ENCODE data around the gene ACAP2. TPM values are rescaled to one million over a fixed set of nuclear protein-coding genes. Genes with fewer than 3 reads are reported as not detected.

ACAP2 gene
- total RNA-seq, 4 donors from 2014 or later, result 13.2 to 27.6 (median 15.5) TPM

DNA sequence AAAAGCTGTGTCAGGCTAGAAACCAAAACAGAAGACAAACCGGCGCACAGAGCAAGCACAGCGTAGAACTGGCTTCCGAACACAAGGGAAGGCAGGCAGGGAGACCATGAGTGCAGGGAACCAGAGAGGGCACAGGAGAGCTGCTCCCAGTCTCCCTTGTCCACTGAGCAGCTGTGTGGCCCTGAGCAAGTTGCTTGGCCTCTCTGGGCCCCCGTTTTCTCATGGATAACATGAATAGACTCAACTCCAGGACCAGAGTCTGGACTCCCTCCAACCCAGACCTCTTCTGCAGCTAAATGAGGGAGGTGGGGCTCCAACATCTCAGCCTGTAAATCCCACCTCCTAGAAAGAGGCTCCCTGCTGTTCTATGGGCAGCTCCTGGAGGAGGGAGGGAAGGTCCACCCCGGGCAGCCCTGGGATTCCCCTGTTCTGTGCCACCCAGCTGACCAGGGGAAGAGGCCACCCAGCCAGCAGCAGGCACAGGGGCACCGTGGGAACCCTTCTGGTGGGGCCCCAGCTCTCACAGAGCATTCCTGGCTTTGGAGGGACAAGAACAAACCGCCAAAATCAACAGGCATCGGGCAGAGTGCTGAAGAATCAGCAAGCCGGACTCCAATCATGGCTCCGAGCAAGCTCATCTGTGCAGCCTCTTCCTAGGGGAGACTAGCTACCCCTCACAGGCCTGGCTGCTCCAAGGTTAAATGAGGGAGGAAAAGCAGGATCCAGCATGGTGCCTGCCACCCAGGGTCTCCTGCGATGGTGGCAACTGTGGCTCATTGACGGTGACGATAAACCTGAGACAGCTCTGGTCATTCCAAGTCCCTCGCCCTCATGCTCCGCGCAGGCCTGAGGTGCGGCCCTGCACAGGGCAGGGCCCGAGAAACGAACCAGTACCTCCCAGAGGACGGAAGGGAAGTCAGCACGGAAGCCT, 187.0 kb downstream of the ACAP2 start:
- in situ Hi-C loops (cut with MboI; ENCODE audit: low sequenced_read_pairs in 4 of 4), result loop anchor here in 3 of 4 donors (10.0 to 25.0 kb wide), 3 partner anchors 101 to 256 kb away; no protein-coding TSS in a partner anchor
- no peak for TF ChIP-seq POLR2A (IDR thresholded peaks at IDR 0.05)
- TF ChIP-seq, protein P1, sequence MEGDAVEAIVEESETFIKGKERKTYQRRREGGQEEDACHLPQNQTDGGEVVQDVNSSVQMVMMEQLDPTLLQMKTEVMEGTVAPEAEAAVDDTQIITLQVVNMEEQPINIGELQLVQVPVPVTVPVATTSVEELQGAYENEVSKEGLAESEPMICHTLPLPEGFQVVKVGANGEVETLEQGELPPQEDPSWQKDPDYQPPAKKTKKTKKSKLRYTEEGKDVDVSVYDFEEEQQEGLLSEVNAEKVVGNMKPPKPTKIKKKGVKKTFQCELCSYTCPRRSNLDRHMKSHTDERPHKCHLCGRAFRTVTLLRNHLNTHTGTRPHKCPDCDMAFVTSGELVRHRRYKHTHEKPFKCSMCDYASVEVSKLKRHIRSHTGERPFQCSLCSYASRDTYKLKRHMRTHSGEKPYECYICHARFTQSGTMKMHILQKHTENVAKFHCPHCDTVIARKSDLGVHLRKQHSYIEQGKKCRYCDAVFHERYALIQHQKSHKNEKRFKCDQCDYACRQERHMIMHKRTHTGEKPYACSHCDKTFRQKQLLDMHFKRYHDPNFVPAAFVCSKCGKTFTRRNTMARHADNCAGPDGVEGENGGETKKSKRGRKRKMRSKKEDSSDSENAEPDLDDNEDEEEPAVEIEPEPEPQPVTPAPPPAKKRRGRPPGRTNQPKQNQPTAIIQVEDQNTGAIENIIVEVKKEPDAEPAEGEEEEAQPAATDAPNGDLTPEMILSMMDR (IDR thresholded peaks at IDR 0.05 in 4 of 5, conservative IDR thresholded peaks at IDR 0.05 in 1 of 5), result no peak
- Histone ChIP-seq H3K27me3 (no peaks in the 10 kb centered on the region), H3K4me1 (peaks cover 24 to 38% of the 10 kb centered on the region in 2 donors), H3K4me3 (no peak overlapping the region), H3K9me3 (no peaks in the 10 kb centered on the region), H3K27ac (no peak overlapping the region), H3K36me3 (no peaks in the 10 kb centered on the region)
- DNase-seq (no peak), ATAC-seq (no peak)
- intact Hi-C loops (cut with DNase I; ENCODE audit: low total_unique reads), result loop anchor here (5.0 kb wide), 3 partner anchors 84 to 489 kb away; no protein-coding TSS in a partner anchor

DNA sequence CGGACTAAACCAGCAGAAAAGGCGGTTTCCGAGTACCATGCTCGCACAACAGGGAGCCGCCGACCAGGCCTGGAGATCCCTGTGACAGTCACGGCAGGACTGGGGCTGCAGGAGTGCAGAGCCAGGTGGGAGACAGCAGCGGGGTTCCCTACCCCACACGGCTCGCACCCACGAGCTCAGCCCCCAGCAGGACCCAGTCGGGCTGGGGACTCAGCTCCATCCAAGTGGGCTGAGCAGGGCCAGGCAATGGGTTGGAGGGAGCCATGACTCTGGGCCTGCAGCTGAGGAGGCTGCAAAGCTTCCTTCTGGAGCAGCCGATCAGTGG, 187.7 kb downstream of the ACAP2 start:
- in situ Hi-C loops (cut with MboI; ENCODE audit: low sequenced_read_pairs in 4 of 4), result loop anchor here in 3 of 4 donors (10.0 to 25.0 kb wide), 3 partner anchors 100 to 257 kb away; no protein-coding TSS in a partner anchor
- H3K36me3 ChIP-seq, result no peaks in the 10 kb centered on the region
- no peaks in the 10 kb centered on the region for H3K27me3 ChIP-seq
- H3K9me3 ChIP-seq, result no peaks in the 10 kb centered on the region
- no peak for TF ChIP-seq POLR2A (IDR thresholded peaks at IDR 0.05)
- TF ChIP-seq, protein P1 (IDR thresholded peaks at IDR 0.05 in 4 of 5, conservative IDR thresholded peaks at IDR 0.05 in 1 of 5), result no peak
- no peak for DNase-seq
- H3K27ac ChIP-seq, result no peak overlapping the region
- no peak for ATAC-seq
- intact Hi-C loops (cut with DNase I; ENCODE audit: low total_unique reads), result loop anchor here (5.0 kb wide), 3 partner anchors 83 to 488 kb away; no protein-coding TSS in a partner anchor
- H3K4me1 ChIP-seq, result peaks cover 24 to 36% of the 10 kb centered on the region in 2 donors
- no peak overlapping the region for H3K4me3 ChIP-seq

DNA sequence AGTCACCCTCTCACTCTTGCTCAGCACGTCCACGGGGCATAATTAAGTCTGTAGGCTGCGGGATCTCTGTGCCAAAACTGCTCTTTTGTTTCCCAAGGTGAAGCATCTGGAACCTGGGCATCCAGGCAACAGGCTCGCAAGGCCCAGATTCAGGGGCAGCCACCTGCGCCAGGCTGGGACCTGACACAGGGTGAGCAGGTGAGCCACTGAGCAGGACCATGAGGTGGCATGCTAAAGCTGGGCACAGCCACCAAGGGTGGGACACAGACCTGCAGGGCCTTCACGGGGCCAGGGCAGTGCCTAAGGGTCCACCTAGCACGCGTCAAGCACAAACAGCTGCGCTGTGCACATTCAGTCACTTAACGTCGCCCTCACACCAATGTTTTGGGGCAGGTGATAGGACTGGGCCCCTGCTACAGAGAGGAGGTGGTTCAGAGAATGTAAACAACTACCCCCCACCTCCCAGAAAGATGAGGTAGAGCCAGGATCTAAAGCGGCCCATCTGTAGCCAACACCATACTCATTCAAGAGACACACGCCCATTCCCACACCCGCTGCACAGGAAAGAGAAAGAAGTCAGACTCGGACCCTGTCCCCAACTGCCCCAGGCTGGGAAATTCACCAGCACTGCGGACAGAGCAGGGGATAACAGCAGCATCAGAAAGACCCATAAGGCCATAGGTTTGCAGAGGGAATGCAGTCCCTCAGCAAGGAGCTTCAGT, 188.2 kb downstream of the ACAP2 start:
- ATAC-seq (no peak), DNase-seq (no peak)
- intact Hi-C loops (cut with DNase I; ENCODE audit: low total_unique reads) (loop anchor here (5.0 kb wide), 3 partner anchors 82 to 487 kb away; no protein-coding TSS in a partner anchor), in situ Hi-C loops (cut with MboI; ENCODE audit: low sequenced_read_pairs in 4 of 4) (loop anchor here in 3 of 4 donors (10.0 to 25.0 kb wide), 3 partner anchors 100 to 258 kb away; no protein-coding TSS in a partner anchor)
- Histone ChIP-seq H3K4me3 (no peak overlapping the region), H3K4me1 (peaks cover 24 to 36% of the 10 kb centered on the region in 2 donors), H3K36me3 (no peaks in the 10 kb centered on the region), H3K9me3 (no peaks in the 10 kb centered on the region), H3K27ac (no peak overlapping the region), H3K27me3 (no peaks in the 10 kb centered on the region)
- no peak for TF ChIP-seq POLR2A (IDR thresholded peaks at IDR 0.05)
- TF ChIP-seq, protein P1 (IDR thresholded peaks at IDR 0.05 in 4 of 5, conservative IDR thresholded peaks at IDR 0.05 in 1 of 5), result no peak

DNA sequence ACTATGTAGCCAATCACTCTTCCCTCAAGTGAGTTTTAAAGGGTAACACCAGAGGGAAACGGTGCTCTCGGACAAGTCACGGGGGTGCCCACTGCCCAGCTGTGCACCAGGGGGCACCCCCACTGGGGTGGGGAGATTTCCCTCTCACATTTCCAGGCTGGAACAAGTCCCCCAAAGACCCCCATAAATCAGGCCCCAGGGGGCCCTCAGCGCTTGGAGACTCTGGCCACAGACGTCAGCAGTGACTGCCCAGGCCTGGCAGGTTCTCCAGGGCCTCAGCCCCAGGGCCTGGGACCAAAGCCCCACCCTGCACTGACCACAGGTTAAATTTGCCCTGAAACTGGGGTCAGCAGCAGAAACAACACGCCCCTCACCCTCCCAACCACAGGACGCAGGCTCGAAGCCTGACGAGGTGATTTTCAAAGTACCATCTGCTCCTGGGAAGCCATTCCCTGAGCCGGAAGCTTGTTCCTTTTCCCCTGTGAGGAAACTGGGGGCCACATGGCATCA, 188.8 kb downstream of the ACAP2 start:
- H3K27ac ChIP-seq, result peak overlapping the region; percentile 5 to 41 (median 26)

More for the DNA sequence above, 188.8 kb downstream of the ACAP2 start:
- Histone ChIP-seq H3K4me3 (no peak overlapping the region), H3K36me3 (no peaks in the 10 kb centered on the region), H3K9me3 (no peaks in the 10 kb centered on the region), H3K27me3 (no peaks in the 10 kb centered on the region), H3K4me1 (peaks cover 21 to 31% of the 10 kb centered on the region in 2 donors)
- no peak for TF ChIP-seq POLR2A (IDR thresholded peaks at IDR 0.05)
- TF ChIP-seq, protein P1 (IDR thresholded peaks at IDR 0.05 in 4 of 5, conservative IDR thresholded peaks at IDR 0.05 in 1 of 5), result no peak
- ATAC-seq, result no peak
- no peak for DNase-seq
- intact Hi-C loops (cut with DNase I; ENCODE audit: low total_unique reads) (no loop called here), in situ Hi-C loops (cut with MboI; ENCODE audit: low sequenced_read_pairs in 4 of 4) (loop anchor here in 3 of 4 donors (10.0 to 25.0 kb wide), 3 partner anchors 99 to 258 kb away; no protein-coding TSS in a partner anchor)
